ENCODE results near the gene DBNDD2.

GRCh38 chr20:45408646-45409213, 641 bp downstream of the DBNDD2 start:
- TF ChIP-seq CTCF (IDR thresholded peaks at IDR 0.05; ENCODE audit: low read depth, low read length, poor library complexity, severe bottlenecking) (no peak), EZH2phosphoT487 (IDR thresholded peaks at IDR 0.05; ENCODE audit: borderline replicate concordance, low read length) (no peak)

Data from DOHH2 (cell line).